ENCODE results near the gene TIRAP.
A peak's percentile ranks its signal among the peaks of the same experiment; 100 is the strongest.

DNA sequence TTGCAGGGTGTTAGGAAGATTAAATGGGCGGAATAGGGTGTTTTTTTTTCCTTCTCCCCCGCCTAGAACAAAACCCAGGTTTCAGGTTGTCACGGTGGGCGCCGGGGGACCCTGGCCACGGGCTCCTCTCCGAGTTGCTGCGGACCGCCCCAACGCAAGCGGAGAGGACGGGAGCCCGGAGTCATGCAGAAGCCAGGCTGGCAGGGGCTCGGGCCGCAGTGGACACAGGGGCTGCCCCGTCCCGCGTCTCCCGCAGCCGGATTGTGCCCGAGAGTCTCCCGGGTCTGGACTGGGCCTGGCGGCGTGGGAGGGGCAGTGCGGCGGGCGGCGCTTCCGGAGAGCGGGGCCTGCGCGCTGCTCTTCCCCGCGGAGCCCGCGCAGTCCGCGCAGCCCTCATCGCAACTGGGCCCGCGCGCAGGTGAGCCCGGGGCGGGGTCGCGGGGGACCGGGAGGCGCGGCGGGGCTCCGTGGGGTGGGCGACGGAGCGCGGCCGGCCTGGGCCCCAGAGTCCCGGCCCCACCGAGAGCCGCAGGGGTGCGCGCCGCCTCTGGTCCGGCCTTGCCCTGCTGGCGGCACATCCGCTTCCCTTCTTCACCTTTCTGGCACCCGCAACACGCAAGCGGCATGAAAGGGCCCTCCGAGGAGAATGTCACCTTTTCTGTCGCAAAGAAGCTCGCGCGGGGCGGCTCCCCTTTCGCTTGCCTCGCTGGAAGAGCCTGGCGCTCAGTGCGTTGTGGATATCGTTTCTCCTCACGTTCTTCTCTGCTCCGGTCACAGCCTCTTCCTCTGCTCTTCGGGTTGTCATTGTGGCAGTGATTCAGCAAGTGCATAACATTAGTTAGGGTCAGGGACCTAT lies at the start of gene TIRAP:
- TF ChIP-seq POLR2A (IDR thresholded peaks at IDR 0.05) (peak; percentile 83), CTCF (IDR thresholded peaks at IDR 0.05) (peak in 1 of 4 donors; percentile 55)

Data from right lobe of liver (tissue), 4 donors.